ENCODE data around the gene TM9SF1.

Gene TM9SF1

GRCh38 chr14:24189460-24189859, 5.8 kb downstream of the TM9SF1 start:
- POLR2A ChIA-PET: interaction anchor here (0.9 kb wide), 1 partner anchor 10 kb away, joined by 4 read pairs; no protein-coding TSS in a partner anchor

GRCh38 chr14:24189059-24189375, 6.2 kb downstream of the TM9SF1 start:
- ChIA-PET POLR2A (interaction anchor here (0.9 to 1.1 kb wide), 3 partner anchors 10 to 75 kb away, joined by 3 to 7 read pairs (median 4); partner anchors contain the start of genes DCAF11 and NRL), CTCF (interaction anchor here (1.1 to 2.5 kb wide), 4 partner anchors 27 to 119 kb away, joined by 3 to 8 read pairs (median 6); partner anchors contain the start of genes CIDEB, IRF9 and MDP1)
- DNase-seq (ENCODE audit: extremely low spot score): no peak
- TF ChIP-seq CTCF (IDR thresholded peaks at IDR 0.05; ENCODE audit: control extremely low read depth, extremely low read depth, low read depth, missing control alignments): no peak

More at GRCh38 chr14:24189460-24189859, 5.8 kb downstream of the TM9SF1 start:
- no peak for TF ChIP-seq CTCF (IDR thresholded peaks at IDR 0.05; ENCODE audit: control extremely low read depth, extremely low read depth, low read depth, missing control alignments)
- no peak for DNase-seq (ENCODE audit: extremely low spot score)
- CTCF ChIA-PET: interaction anchor here (1.1 to 2.5 kb wide), 4 partner anchors 26 to 118 kb away, joined by 3 to 8 read pairs (median 6); partner anchors contain the start of genes CIDEB, IRF9 and MDP1

- ChIA-PET POLR2A (interaction anchor here (0.9 to 1.1 kb wide), 3 partner anchors 9 to 74 kb away, joined by 3 to 7 read pairs (median 4); partner anchors contain the start of genes DCAF11 and NRL), CTCF (interaction anchor here (0.9 to 2.5 kb wide), 7 partner anchors 25 to 119 kb away, joined by 3 to 8 read pairs (median 6); partner anchors contain the start of genes CHMP4A, CIDEB, IRF9 and MDP1)
- peak; percentile 98 for DNase-seq (ENCODE audit: extremely low spot score)
- no peak for TF ChIP-seq CTCF (IDR thresholded peaks at IDR 0.05; ENCODE audit: control extremely low read depth, extremely low read depth, low read depth, missing control alignments)
These were observed 6.8 kb downstream of the TM9SF1 start, which contains the start of gene IPO4 for GRCh38 chr14:24188251-24189058. IPO4 (minus strand) TSS chr14:24188816; CDS start chr14:24188787, 29 bp downstream.

- DNase-seq (ENCODE audit: extremely low spot score): no peak
- ChIA-PET POLR2A (interaction anchor here (0.9 to 1.6 kb wide), 2 partner anchors 14 to 22 kb away, joined by 3 to 4 read pairs; no protein-coding TSS in a partner anchor), CTCF (interaction anchor here (0.9 to 4.4 kb wide), 5 partner anchors 26 to 120 kb away, joined by 3 to 35 read pairs (median 4); partner anchors contain the start of genes CHMP4A, CIDEB and IRF9)
- no peak for TF ChIP-seq CTCF (IDR thresholded peaks at IDR 0.05; ENCODE audit: control extremely low read depth, extremely low read depth, low read depth, missing control alignments)
These were observed 7.7 kb downstream of the TM9SF1 start for GRCh38 chr14:24187539-24187915.

GRCh38 chr14:24186831-24187538, 8.3 kb downstream of the TM9SF1 start:
- CTCF ChIA-PET: interaction anchor here (1.0 to 4.4 kb wide), 4 partner anchors 26 to 121 kb away, joined by 3 to 35 read pairs (median 5); partner anchors contain the start of genes CIDEB and IRF9
- TF ChIP-seq CTCF (IDR thresholded peaks at IDR 0.05; ENCODE audit: control extremely low read depth, extremely low read depth, low read depth, missing control alignments): no peak
- DNase-seq (ENCODE audit: extremely low spot score): no peak
- POLR2A ChIA-PET: interaction anchor here (0.9 to 1.6 kb wide), 2 partner anchors 14 to 22 kb away, joined by 3 to 4 read pairs; no protein-coding TSS in a partner anchor

GRCh38 chr14:24185741-24186140, 9.5 kb downstream of the TM9SF1 start:
- ChIA-PET CTCF (interaction anchor here (1.2 to 4.4 kb wide), 4 partner anchors 8 to 56 kb away, joined by 4 to 35 read pairs (median 5); partner anchors contain the start of genes IRF9, TINF2 and TM9SF1), POLR2A (no interaction called here)
- no peak for DNase-seq (ENCODE audit: extremely low spot score)
- no peak for TF ChIP-seq CTCF (IDR thresholded peaks at IDR 0.05; ENCODE audit: control extremely low read depth, extremely low read depth, low read depth, missing control alignments)
